ENCODE results near the gene OS9. TPM values are rescaled to one million over a fixed set of nuclear protein-coding genes. Genes with fewer than 3 reads are reported as not detected.
A peak's percentile ranks its signal among the peaks of the same experiment; 100 is the strongest.
"Not testable (repeated sequence)": the region's sequence is repeated elsewhere in the genome, so short reads cannot be mapped to it uniquely, and the experiment has no call there.

OS9 gene
- 152 and 211 TPM in 2 replicates for total RNA-seq

- Histone ChIP-seq H3K27me3 (ENCODE audit: insufficient read depth, low read length) (no peaks in the 10 kb centered on the region), H3K4me1 (ENCODE audit: insufficient read depth, low read length) (peaks cover 6% of the 10 kb centered on the region), H3K9me3 (ENCODE audit: low read depth, low read length) (no peaks in the 10 kb centered on the region), H3K4me3 (ENCODE audit: insufficient read depth, low read length) (peak within 1 kb of the TSS; percentile 86), H4K20me1 (ENCODE audit: insufficient read depth, low read length) (no peaks in the 10 kb centered on the region), H3K36me3 (ENCODE audit: insufficient read depth, low read length) (peaks cover 26% of the 10 kb centered on the region), H3K79me2 (ENCODE audit: insufficient read depth, low read length) (peaks cover 15% of the 10 kb centered on the region), H3K4me2 (ENCODE audit: insufficient read depth, low read length) (peak within 1 kb of the TSS; percentile 91), H2AFZ (ENCODE audit: low read length) (peak within 1 kb of the TSS; percentile 99), H3K27ac (ENCODE audit: low read depth, low read length) (peak within 1 kb of the TSS; percentile 67)
- peak; percentile 83 for TF ChIP-seq CTCF (IDR thresholded peaks at IDR 0.05; ENCODE audit: extremely low read depth, low read depth, low read length)
- peak; percentile 96 for DNase-seq (ENCODE audit: insufficient read length, low spot score, missing footprints)
Measured at GRCh38 chr12:57693659-57694458, at the start of gene OS9. OS9 (plus strand) TSS chr12:57694132; CDS start chr12:57694162, 30 bp downstream.

GRCh38 chr12:57645990-57646658 lies 47.8 kb upstream of the OS9 start:
- H3K9me3 ChIP-seq (ENCODE audit: low read depth, low read length); H3K4me1 ChIP-seq (ENCODE audit: insufficient read depth, low read length); H3K27me3 ChIP-seq (ENCODE audit: insufficient read depth, low read length); H4K20me1 ChIP-seq (ENCODE audit: insufficient read depth, low read length); H3K4me3 ChIP-seq (ENCODE audit: insufficient read depth, low read length); H3K27ac ChIP-seq (ENCODE audit: low read depth, low read length); DNase-seq (ENCODE audit: insufficient read length, low spot score, missing footprints); H2AFZ ChIP-seq (ENCODE audit: low read length); H3K4me2 ChIP-seq (ENCODE audit: insufficient read depth, low read length); H3K79me2 ChIP-seq (ENCODE audit: insufficient read depth, low read length); H3K36me3 ChIP-seq (ENCODE audit: insufficient read depth, low read length): not testable (repeated sequence)

- not testable (repeated sequence) for H3K27ac ChIP-seq (ENCODE audit: low read depth, low read length); H3K79me2 ChIP-seq (ENCODE audit: insufficient read depth, low read length); H3K4me1 ChIP-seq (ENCODE audit: insufficient read depth, low read length); H3K4me2 ChIP-seq (ENCODE audit: insufficient read depth, low read length); H3K36me3 ChIP-seq (ENCODE audit: insufficient read depth, low read length); H2AFZ ChIP-seq (ENCODE audit: low read length); H3K9me3 ChIP-seq (ENCODE audit: low read depth, low read length); DNase-seq (ENCODE audit: insufficient read length, low spot score, missing footprints); H4K20me1 ChIP-seq (ENCODE audit: insufficient read depth, low read length); H3K4me3 ChIP-seq (ENCODE audit: insufficient read depth, low read length); H3K27me3 ChIP-seq (ENCODE audit: insufficient read depth, low read length)
Measured at GRCh38 chr12:57646659-57647049, 47.3 kb upstream of the OS9 start.

GRCh38 chr12:57654042-57654441 lies 39.9 kb upstream of the OS9 start:
- H3K27me3 ChIP-seq (ENCODE audit: insufficient read depth, low read length) = no peaks in the 10 kb centered on the region

More at GRCh38 chr12:57654042-57654441, 39.9 kb upstream of the OS9 start:
- no peaks in the 10 kb centered on the region for H3K4me1 ChIP-seq (ENCODE audit: insufficient read depth, low read length)
- no peaks in the 10 kb centered on the region for H3K79me2 ChIP-seq (ENCODE audit: insufficient read depth, low read length)
- no peaks in the 10 kb centered on the region for H3K36me3 ChIP-seq (ENCODE audit: insufficient read depth, low read length)
- H3K27ac ChIP-seq (ENCODE audit: low read depth, low read length) = no peak overlapping the region
- TF ChIP-seq CTCF (IDR thresholded peaks at IDR 0.05; ENCODE audit: extremely low read depth, low read depth, low read length) = no peak
- H3K9me3 ChIP-seq (ENCODE audit: low read depth, low read length) = no peaks in the 10 kb centered on the region
- DNase-seq (ENCODE audit: insufficient read length, low spot score, missing footprints) = no peak
- H4K20me1 ChIP-seq (ENCODE audit: insufficient read depth, low read length) = no peaks in the 10 kb centered on the region
- H3K4me2 ChIP-seq (ENCODE audit: insufficient read depth, low read length) = no peak overlapping the region
- no peak overlapping the region for H2AFZ ChIP-seq (ENCODE audit: low read length)
- H3K4me3 ChIP-seq (ENCODE audit: insufficient read depth, low read length) = no peak overlapping the region

Data from osteoblast (primary cell).